ENCODE measurements around the gene DIS3L2.

DIS3L2 gene

GRCh38 chr2:232338759-232339106 is 377.2 kb downstream of the DIS3L2 start:
- TF ChIP-seq CTCF (IDR thresholded peaks at IDR 0.05; ENCODE audit: low read depth, low read length): no peak
- DNase-seq (ENCODE audit: extremely low read depth, low read depth): no peak

- no peak for DNase-seq (ENCODE audit: extremely low read depth, low read depth)
- TF ChIP-seq CTCF (IDR thresholded peaks at IDR 0.05; ENCODE audit: low read depth, low read length): no peak
These were observed 377.9 kb downstream of the DIS3L2 start for GRCh38 chr2:232339121-232340081.

- DNase-seq (ENCODE audit: extremely low read depth, low read depth): no peak
These were observed 378.8 kb downstream of the DIS3L2 start for GRCh38 chr2:232340171-232340935.

GRCh38 chr2:232341061-232341738 is 379.7 kb downstream of the DIS3L2 start:
- DNase-seq (ENCODE audit: extremely low read depth, low read depth): no peak
- TF ChIP-seq CTCF (IDR thresholded peaks at IDR 0.05; ENCODE audit: low read depth, low read length): no peak

More at GRCh38 chr2:232340171-232340935, 378.8 kb downstream of the DIS3L2 start:
- no peak for TF ChIP-seq CTCF (IDR thresholded peaks at IDR 0.05; ENCODE audit: low read depth, low read length)

- no peak for DNase-seq (ENCODE audit: extremely low read depth, low read depth)
- no peak for TF ChIP-seq CTCF (IDR thresholded peaks at IDR 0.05; ENCODE audit: low read depth, low read length)
These were observed 380.2 kb downstream of the DIS3L2 start for GRCh38 chr2:232341739-232342126.

GRCh38 chr2:232342635-232343565 is 381.4 kb downstream of the DIS3L2 start:
- TF ChIP-seq CTCF (IDR thresholded peaks at IDR 0.05; ENCODE audit: low read depth, low read length): no peak
- no peak for DNase-seq (ENCODE audit: extremely low read depth, low read depth)

All from AG09319 (cell line).